GM18907 (cell line): ENCODE measurements around the gene SREBF2.

Experiments used
- ATAC-seq: cut with Tn5 transposase; IDR thresholded peaks from one replicate; pipeline ENCODE4 v1.9.1; 2021; ENCODE audit warnings: mild to moderate bottlenecking, moderate library complexity; ENCODE audit not compliant: unreplicated experiment

Gene SREBF2

DNA sequence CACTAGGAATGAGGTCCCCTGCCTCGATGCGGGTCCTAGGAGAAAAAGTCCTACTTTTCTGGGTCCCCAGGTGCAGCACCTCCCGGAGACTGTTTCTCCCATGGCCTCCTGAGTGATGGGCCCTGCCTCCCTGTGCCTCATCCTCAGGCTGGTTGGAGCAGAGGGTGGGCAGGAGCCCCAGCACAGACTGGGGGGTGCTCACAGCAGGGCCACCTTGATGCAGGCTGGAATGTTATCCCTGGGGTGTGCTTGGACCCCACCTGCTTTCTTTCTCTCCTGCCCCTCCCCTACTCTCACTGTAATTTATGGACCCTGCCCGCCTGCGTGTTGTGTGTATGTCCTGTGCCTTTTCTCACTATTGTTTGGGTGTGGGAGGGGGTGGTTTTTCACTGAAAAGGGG, 73.9 kb downstream of the SREBF2 start:
- ATAC-seq = no peak

DNA sequence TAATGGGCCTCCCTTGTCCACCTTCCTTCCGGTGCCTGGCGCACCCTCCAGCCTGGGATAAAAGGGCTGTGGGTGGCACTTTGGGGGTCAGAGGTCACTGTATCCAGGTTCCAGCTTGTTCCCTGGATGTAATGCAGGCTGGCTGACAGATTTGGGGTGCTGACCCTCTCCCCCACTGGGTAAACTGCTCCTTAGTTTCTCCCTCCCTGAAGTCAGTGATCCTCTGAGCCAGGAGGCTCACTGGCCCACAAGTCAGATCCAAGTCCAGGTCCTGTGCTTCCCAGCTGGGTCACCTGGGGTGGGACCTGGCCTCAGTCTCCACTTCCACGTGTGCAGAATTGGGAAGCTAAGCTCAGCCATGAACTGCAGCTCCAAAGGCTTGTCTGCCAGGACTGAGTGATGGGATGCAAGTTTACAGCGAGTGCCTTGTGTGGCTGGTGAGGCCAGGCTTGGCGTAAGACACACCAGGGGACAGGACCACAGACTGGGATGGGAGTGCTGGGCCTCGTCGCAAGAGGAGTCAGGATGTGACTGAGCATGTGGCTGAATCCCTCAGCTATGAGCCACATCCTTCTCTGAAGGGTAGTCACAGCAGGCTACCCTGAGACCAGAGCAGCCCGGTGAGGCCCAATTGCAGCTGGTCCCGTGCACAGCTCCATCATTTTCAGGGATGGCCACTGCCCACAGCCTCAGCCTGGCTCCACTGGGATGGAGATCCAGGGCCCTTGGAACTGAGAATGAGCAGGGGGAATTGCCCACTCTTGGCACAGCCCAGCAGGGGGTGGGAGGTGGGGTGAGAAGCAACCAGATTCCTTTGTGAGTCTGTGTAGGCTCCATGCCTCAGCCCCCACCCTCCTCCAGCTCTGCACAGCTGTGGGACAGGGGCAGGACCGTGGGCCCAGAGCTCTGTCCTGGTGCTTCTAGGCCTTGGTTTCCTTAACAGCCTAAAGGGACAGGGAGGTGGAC, 74.8 kb downstream of the SREBF2 start:
- no peak for ATAC-seq

- ATAC-seq = no peak
These were observed 75.8 kb downstream of the SREBF2 start for GRCh38 chr22:41908411-41909309.

GRCh38 chr22:41909310-41910049, 76.6 kb downstream of the SREBF2 start:
- no peak for ATAC-seq

- no peak for ATAC-seq
These were observed 77.4 kb downstream of the SREBF2 start for GRCh38 chr22:41910050-41911000.

- ATAC-seq = no peak
These were observed 78.2 kb downstream of the SREBF2 start for GRCh38 chr22:41911001-41911611.

DNA sequence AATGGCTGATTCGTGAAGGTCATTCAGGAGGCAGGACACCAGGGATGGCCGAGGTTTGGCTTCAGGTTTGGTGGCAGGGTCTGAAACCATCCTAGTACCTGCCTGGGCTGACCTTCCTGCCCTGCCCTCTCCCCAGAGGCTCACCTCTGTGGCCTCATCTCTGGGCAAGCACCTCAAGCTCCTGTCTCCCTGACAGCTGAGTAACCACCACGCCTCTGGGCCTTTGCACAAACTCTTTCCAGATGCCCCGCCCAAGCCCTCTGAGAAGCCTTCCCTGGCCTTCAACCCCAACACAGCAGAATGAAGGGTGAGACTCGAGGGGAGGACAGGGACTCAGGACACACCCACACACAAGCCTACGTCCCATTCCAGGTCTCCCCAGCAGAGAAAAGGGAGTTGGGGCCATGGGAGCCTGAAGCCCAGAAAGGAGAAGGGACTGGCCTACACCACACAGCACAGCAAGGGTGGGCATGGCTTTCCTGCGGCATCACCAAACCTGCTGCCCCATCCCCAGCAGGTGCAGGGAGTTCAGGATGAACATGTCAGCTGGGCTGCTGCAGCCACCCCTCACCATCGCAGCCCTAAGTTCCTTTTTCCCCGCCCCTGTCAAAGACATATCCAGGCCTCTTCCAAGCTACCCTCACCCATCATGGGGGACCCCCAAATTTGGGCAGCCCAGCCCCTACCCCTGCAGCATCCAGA, 79.6 kb downstream of the SREBF2 start:
- no peak for ATAC-seq

GRCh38 chr22:41913040-41913719, 80.3 kb downstream of the SREBF2 start:
- ATAC-seq = no peak

- no peak for ATAC-seq
These were observed 81.1 kb downstream of the SREBF2 start for GRCh38 chr22:41913842-41914534.

GRCh38 chr22:41914611-41915034, 81.7 kb downstream of the SREBF2 start:
- no peak for ATAC-seq

- no peak for ATAC-seq
These were observed 82.3 kb downstream of the SREBF2 start, which contains the start of gene SHISA8 for GRCh38 chr22:41915035-41915785. SHISA8 (minus strand) TSS chr22:41915074; CDS start chr22:41914667, 407 bp downstream.

- ATAC-seq = no peak
These were observed 83.0 kb downstream of the SREBF2 start for GRCh38 chr22:41915786-41916493.

- ATAC-seq = no peak
These were observed 83.9 kb downstream of the SREBF2 start for GRCh38 chr22:41916745-41917358.

DNA sequence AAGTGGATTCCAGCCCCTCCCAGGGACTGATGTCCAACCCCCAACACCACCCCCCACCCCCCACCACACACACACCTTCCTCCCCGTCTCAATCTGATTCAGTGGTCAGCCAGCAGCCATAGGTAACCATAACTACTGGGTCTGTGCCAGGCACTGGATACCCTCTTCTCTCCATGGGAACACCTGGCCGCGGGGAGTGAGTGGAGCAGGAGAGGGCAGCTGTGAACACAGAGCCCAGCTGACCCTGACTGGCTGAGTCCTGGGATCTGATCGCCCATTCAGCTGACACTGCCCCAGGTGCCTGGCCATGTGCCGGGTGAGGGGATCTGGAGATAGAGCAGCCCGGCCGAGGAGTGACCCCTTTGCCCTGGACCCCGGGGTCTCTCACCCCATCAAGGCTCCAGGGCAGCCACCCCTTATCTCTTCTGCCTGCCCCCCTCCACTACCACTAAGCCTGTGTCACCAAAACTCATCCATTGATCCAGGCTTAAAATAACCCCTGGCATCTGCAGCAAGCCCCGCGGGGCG, 84.5 kb downstream of the SREBF2 start:
- no peak for ATAC-seq
